GM12878 (cell line): ENCODE data around the gene C4BPB. TPM values are rescaled to one million over a fixed set of nuclear protein-coding genes. Genes with fewer than 3 reads are reported as not detected.

Experiments
- ATAC-seq: fragments of 200-7000 bp; cut with Tn5 transposase; 3 replicates; pipeline ENCODE4 v1.9.1; 2020; ENCODE audit warnings: mild to moderate bottlenecking, moderate library complexity
- BruUV-seq: library from RNA; stranded (reverse); fragments of 400-500 nt; replicated peaks from 2 replicates; lab custom pipeline; 2021; lab: Mats Ljungman, UMichigan
- CTCF ChIA-PET: fragments of 300-600 bp; sonication (Branson Sonifier 250); formaldehyde crosslinking; extraction: SDS; loops from one replicate; lab custom pipeline; 2021; ENCODE audit warnings: inconsistent platforms; lab: Yijun Ruan, JAX
- POLR2A ChIA-PET: fragments of 350-600 bp; formaldehyde crosslinking; extraction: SDS; loops from one replicate; lab custom pipeline; 2021; ENCODE audit warnings: inconsistent platforms; lab: Charles Lee
- RAD21 ChIA-PET: fragments of 300-600 bp; sonication (Branson Sonifier 250); formaldehyde crosslinking; loops from one replicate; lab custom pipeline; 2023; ENCODE audit warnings: antibody characterized with exemption; ENCODE audit not compliant: unreplicated experiment; lab: Charles Lee
- SMC1A ChIA-PET: fragments of 300-600 bp; sonication (Branson Sonifier 250); formaldehyde crosslinking; loops from one replicate; lab custom pipeline; 2023; ENCODE audit not compliant: unreplicated experiment, uncharacterized antibody; lab: Charles Lee
- DNase-seq: peaks from one replicate; pipeline ENCODE4 v3.0.0-alpha.2; 2011; ENCODE audit warnings: low read depth, low spot score
- FAIRE-seq: peaks from 3 replicates; lab custom pipeline; 2011; peaks lifted over from hg19 to GRCh38; lab: Jason Lieb, UNC
- H2AFZ ChIP-seq: 2 replicates; pipeline ENCODE4 v1.6.0; 2011; ENCODE audit warnings: low read depth, low read length, control low read depth; ENCODE audit not compliant: control insufficient read depth
- H3K27ac ChIP-seq: 2 replicates; pipeline ENCODE4 v1.5.1; 2011; ENCODE audit warnings: control low read depth; ENCODE audit not compliant: control insufficient read depth, insufficient read depth
- H3K27me3 ChIP-seq, 2 experiments: replicated peaks in 1 of 2; 2 replicates each; pipeline versions ENCODE4 v1.6.0 to v1.6.1; 2011; ENCODE audit warnings: low read length in 1 of 2; ENCODE audit not compliant: control insufficient read depth in 2 of 2, insufficient read depth in 2 of 2
- H3K36me3 ChIP-seq, 2 experiments: 2 replicates each; pipeline ENCODE4 v1.5.1; 2011; ENCODE audit warnings: low read length in 1 of 2; ENCODE audit not compliant: control insufficient read depth in 2 of 2, insufficient read depth in 2 of 2
- H3K4me1 ChIP-seq: 2 replicates; pipeline ENCODE4 v1.6.1; 2011; ENCODE audit warnings: mild to moderate bottlenecking, low read length, moderate library complexity, mixed read lengths; ENCODE audit not compliant: control insufficient read depth, insufficient read depth
- H3K4me2 ChIP-seq: 2 replicates; pipeline ENCODE4 v1.6.0; 2011; ENCODE audit warnings: control low read depth; ENCODE audit not compliant: control insufficient read depth, insufficient read depth
- H3K4me3 ChIP-seq: fragments of 200-600 bp; sonication (generic); 2 replicates; pipeline ENCODE4 v1.5.1; 2016
- H3K79me2 ChIP-seq: 2 replicates; pipeline ENCODE4 v1.6.0; 2011; ENCODE audit warnings: low read length; ENCODE audit not compliant: control insufficient read depth, insufficient read depth
- H3K9ac ChIP-seq: 2 replicates; pipeline ENCODE4 v1.8.0; 2011; ENCODE audit warnings: low read length, control low read depth, mixed read lengths; ENCODE audit not compliant: control insufficient read depth, insufficient read depth
- H3K9me3 ChIP-seq: replicated peaks from 3 replicates; pipeline ENCODE4 v1.5.1; 2011; ENCODE audit warnings: mild to moderate bottlenecking, low read length; ENCODE audit not compliant: control insufficient read depth, insufficient read depth
- H4K20me1 ChIP-seq: 2 replicates; pipeline ENCODE4 v1.6.0; 2011; ENCODE audit not compliant: control insufficient read depth, insufficient read depth
- ATF7 ChIP-seq: fragments of 450-650 bp; IDR thresholded peaks from 2 replicates; pipeline ENCODE4 v1.6.1; 2016; ENCODE audit warnings: low read depth, mild to moderate bottlenecking
- EGR1 ChIP-seq, 2 experiments: IDR thresholded peaks; 1 replicate in 1 of 2; 2 replicates in 1 of 2; pipeline ENCODE4 v1.6.1; 2011 to 2012; ENCODE audit warnings: low read depth in 2 of 2, low read length in 2 of 2, borderline replicate concordance in 1 of 2, mild to moderate bottlenecking in 1 of 2, moderate library complexity in 1 of 2
- HDAC2 ChIP-seq: fragments of 200-600 bp; sonication (generic); IDR thresholded peaks from 2 replicates; pipeline ENCODE4 v1.6.1; 2017
- IKZF1 ChIP-seq: fragments of 450-650 bp; conservative IDR thresholded peaks from 2 replicates; pipeline ENCODE4 v1.6.1; 2017; ENCODE audit warnings: antibody characterized with exemption, mild to moderate bottlenecking
- NR2C1 ChIP-seq: fragments of 450-650 bp; IDR thresholded peaks from 2 replicates; pipeline ENCODE4 v1.6.1; 2017; ENCODE audit warnings: antibody characterized with exemption, mild to moderate bottlenecking, moderate library complexity
- RB1 ChIP-seq: fragments of 450-650 bp; formaldehyde crosslinking; IDR thresholded peaks from 2 replicates; pipeline ENCODE4 v1.6.1; 2017; ENCODE audit warnings: mild to moderate bottlenecking, borderline replicate concordance
- RUNX3 ChIP-seq: IDR thresholded peaks from 2 replicates; pipeline ENCODE4 v1.6.1; 2012; ENCODE audit warnings: low read length, inconsistent platforms
- SMAD1 ChIP-seq: fragments of 450-650 bp; IDR thresholded peaks from 2 replicates; pipeline ENCODE4 v1.6.1; 2018; ENCODE audit warnings: mild to moderate bottlenecking, low read depth; ENCODE audit not compliant: partially characterized antibody
- YY1 ChIP-seq: IDR thresholded peaks from 2 replicates; pipeline ENCODE4 v1.6.1; 2011; ENCODE audit warnings: low read depth, mild to moderate bottlenecking, low read length
- WGBS: methylation state at CpG from one replicate; pipeline ENCODE4 v1.1.6; 2016; ENCODE audit warnings: low lambda C conversion rate; ENCODE audit not compliant: insufficient replicate concordance, insufficient coverage; ENCODE audit errors: missing lambda C conversion rate; 5-methylcytosine and 5-hydroxymethylcytosine counted together
- in situ Hi-C: fragments of 300-500 bp; cut with MboI; formaldehyde crosslinking; loops from 9 replicates; pipeline ENCODE4 v1.14.3; 2018; ENCODE audit warnings: mixed read lengths
- intact Hi-C: fragments of 100-400 bp; cut with micrococcal nuclease; formaldehyde crosslinking; loops from one replicate; pipeline ENCODE4 v1.14.2; 2022; ENCODE audit not compliant: unreplicated experiment
- polyA plus RNA-seq, 11 experiments: library from polyadenylated mRNA; depleted of rRNA in 4 of 11; unstranded in 6 of 11; stranded (reverse) in 5 of 11; fragments of >200 nt; fragmentation: Nextera tagmentation in 4 of 11; fragmentation: Illumina TruSeq in 1 of 11; extraction: Ambion mirVana in 4 of 11; extraction: Trizol in 1 of 11; gene quantifications; 1 replicate in 1 of 11; 2 replicates in 10 of 11; pipeline versions ENCODE4 v1.2.1 to v1.2.3, GENCODE V29; 2011 to 2016; ENCODE audit warnings: inconsistent platforms in 2 of 11, missing spikeins in 2 of 11, low read depth in 1 of 11
- total RNA-seq, 4 experiments: library from RNA; depleted of rRNA in 3 of 4; stranded (reverse); fragments of >200 nt in 3 of 4; fragmentation: Illumina TruSeq in 1 of 4; extraction: Trizol in 1 of 4; gene quantifications; 2 replicates each; pipeline versions ENCODE4 v1.2.1 to v1.2.3, GENCODE V29; 2013 to 2021
- TF ChIP-seq, protein P1 (sequence below): fragments of 450-650 bp; conservative IDR thresholded peaks from 2 replicates; pipeline ENCODE4 v1.6.1; 2017; ENCODE audit warnings: mild to moderate bottlenecking, moderate library complexity
- TF ChIP-seq, protein P2 (sequence below): fragments of 450-650 bp; IDR thresholded peaks from 2 replicates; pipeline ENCODE4 v1.6.1; 2017; ENCODE audit warnings: mild to moderate bottlenecking

C4BPB gene
- total and polyA plus RNA-seq, 10 of the 15 experiments (the other 5 are each of a cell fraction or from before 2014, with no cell fraction given), result 0.31 to 1.2 (median 0.53) TPM; not detected in 1

DNA sequence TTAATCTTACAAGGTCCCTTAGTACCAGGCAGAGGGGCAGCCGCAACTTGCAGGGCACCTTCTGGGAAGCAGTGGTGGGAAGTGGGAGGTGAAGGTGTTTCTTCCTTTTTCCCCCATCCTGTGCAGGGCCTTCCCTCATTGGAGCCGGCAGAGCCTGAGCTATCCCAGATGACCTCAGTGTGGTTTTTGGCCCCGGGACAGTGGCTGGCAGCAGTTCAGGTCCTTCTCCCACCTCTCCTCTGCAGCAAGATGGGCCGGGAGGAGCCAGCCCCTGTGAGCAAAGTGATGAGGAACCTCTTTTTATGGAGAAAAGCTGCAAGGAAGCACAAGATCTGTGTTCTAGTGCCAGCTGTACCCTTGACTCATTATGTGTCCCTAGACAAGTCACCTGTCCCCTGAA is 28.8 kb upstream of the C4BPB start (continued):
- TF ChIP-seq HDAC2, result no peak

DNA sequence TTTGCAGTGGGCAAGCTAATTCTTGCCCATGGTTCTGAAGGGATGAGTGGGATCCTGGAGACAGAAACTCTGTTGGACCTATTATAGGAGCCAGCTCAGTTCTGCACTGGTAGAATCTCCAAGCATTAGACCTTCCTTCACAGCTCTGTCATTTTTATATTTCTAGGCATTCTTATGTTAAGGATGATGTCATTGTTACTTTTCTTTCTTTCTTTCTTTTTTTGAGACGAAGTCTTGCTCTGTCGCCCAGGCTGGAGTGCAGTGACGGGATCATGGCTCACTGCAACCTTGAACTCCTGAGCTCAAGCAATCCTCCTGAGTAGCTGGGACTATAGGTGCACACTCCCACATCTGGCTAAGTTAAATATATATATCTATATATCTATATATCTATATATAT is 28.1 kb upstream of the C4BPB start:
- BruUV-seq, result no TSS peak
- no peak overlapping the region for H3K27ac ChIP-seq
- no peak overlapping the region for H2AFZ ChIP-seq
- H4K20me1 ChIP-seq, result no peaks in the 10 kb centered on the region
- in situ Hi-C loops, result no loop called here
- TF ChIP-seq RUNX3, result no peak
- TF ChIP-seq ATF7, result peak; percentile 58
- no peaks in the 10 kb centered on the region for H3K36me3 ChIP-seq
- ChIA-PET CTCF (interaction anchor here (0.9 to 3.7 kb wide), 4 partner anchors 8 to 15 kb away, joined by 3 to 15 read pairs (median 4); no protein-coding TSS in a partner anchor), RAD21 (no interaction called here), POLR2A (no interaction called here), SMC1A (interaction anchor here (1.0 to 1.2 kb wide), 3 partner anchors 9 to 86 kb away, joined by 3 read pairs; no protein-coding TSS in a partner anchor)
- no peak overlapping the region for H3K9ac ChIP-seq
- 68% methylated on average over 3 of the region's 3 CpGs for WGBS
- no peaks in the 10 kb centered on the region for H3K9me3 ChIP-seq
- H3K27me3 ChIP-seq, result no peaks in the 10 kb centered on the region
- FAIRE-seq (no peak), ATAC-seq (no peak), DNase-seq (no peak)
- intact Hi-C loops, result no loop called here
- no peaks in the 10 kb centered on the region for H3K4me1 ChIP-seq
- H3K79me2 ChIP-seq, result no peaks in the 10 kb centered on the region
- H3K4me2 ChIP-seq, result no peak overlapping the region
- no peak overlapping the region for H3K4me3 ChIP-seq

DNA sequence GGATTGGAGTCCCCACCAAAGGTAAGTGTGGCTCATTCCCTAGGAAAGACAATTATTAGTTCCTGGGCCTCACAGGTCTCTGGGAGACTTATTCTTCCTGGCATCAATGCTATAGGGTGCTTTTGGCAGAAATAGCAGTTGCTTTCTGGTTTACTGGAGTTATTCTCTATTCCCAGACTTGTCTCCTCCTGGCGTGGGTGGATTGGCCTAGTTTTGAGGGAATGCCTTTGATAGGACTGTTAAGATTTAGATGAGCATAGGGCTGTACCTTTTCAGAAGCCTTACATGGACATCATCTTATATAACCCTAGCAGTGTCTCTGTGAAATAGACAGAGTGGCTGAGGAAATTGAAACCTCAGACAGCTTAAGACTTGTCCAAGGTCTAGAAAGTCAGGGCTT is 26.6 kb upstream of the C4BPB start:
- Histone ChIP-seq H3K4me1 (no peaks in the 10 kb centered on the region), H2AFZ (no peak overlapping the region), H3K27me3 (no peaks in the 10 kb centered on the region), H3K9me3 (no peaks in the 10 kb centered on the region), H4K20me1 (no peaks in the 10 kb centered on the region), H3K4me2 (no peak overlapping the region), H3K36me3 (no peaks in the 10 kb centered on the region), H3K4me3 (no peak overlapping the region), H3K9ac (no peak overlapping the region), H3K27ac (no peak overlapping the region), H3K79me2 (no peaks in the 10 kb centered on the region)
- POLR2A ChIA-PET, result no interaction called here
- FAIRE-seq, result no peak
- no peak for ATAC-seq
- in situ Hi-C loops (no loop called here), intact Hi-C loops (no loop called here)
- CTCF ChIA-PET, result interaction anchor here (3.7 kb wide), 1 partner anchor 13 kb away, joined by 15 read pairs; no protein-coding TSS in a partner anchor
- RAD21 ChIA-PET, result no interaction called here
- no TSS peak for BruUV-seq
- DNase-seq, result no peak
- 44% methylated on average over 1 of the region's 1 CpG for WGBS
- SMC1A ChIA-PET, result no interaction called here
- TF ChIP-seq IKZF1 (no peak), NR2C1 (no peak), SMAD1 (no peak), EGR1 (IDR thresholded peaks at IDR 0.05; ENCODE audit: borderline replicate concordance in 1 of 2, low read depth in 2 of 2, low read length in 2 of 2) (no peak), YY1 (no peak), RB1 (no peak), ATF7 (no peak)
- TF ChIP-seq, protein P1, sequence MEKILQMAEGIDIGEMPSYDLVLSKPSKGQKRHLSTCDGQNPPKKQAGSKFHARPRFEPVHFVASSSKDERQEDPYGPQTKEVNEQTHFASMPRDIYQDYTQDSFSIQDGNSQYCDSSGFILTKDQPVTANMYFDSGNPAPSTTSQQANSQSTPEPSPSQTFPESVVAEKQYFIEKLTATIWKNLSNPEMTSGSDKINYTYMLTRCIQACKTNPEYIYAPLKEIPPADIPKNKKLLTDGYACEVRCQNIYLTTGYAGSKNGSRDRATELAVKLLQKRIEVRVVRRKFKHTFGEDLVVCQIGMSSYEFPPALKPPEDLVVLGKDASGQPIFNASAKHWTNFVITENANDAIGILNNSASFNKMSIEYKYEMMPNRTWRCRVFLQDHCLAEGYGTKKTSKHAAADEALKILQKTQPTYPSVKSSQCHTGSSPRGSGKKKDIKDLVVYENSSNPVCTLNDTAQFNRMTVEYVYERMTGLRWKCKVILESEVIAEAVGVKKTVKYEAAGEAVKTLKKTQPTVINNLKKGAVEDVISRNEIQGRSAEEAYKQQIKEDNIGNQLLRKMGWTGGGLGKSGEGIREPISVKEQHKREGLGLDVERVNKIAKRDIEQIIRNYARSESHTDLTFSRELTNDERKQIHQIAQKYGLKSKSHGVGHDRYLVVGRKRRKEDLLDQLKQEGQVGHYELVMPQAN, result no peak
- TF ChIP-seq, protein P2, sequence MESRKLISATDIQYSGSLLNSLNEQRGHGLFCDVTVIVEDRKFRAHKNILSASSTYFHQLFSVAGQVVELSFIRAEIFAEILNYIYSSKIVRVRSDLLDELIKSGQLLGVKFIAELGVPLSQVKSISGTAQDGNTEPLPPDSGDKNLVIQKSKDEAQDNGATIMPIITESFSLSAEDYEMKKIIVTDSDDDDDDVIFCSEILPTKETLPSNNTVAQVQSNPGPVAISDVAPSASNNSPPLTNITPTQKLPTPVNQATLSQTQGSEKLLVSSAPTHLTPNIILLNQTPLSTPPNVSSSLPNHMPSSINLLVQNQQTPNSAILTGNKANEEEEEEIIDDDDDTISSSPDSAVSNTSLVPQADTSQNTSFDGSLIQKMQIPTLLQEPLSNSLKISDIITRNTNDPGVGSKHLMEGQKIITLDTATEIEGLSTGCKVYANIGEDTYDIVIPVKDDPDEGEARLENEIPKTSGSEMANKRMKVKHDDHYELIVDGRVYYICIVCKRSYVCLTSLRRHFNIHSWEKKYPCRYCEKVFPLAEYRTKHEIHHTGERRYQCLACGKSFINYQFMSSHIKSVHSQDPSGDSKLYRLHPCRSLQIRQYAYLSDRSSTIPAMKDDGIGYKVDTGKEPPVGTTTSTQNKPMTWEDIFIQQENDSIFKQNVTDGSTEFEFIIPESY, result no peak
